DND-41 (cell line): Measurements from ENCODE around the gene APOF.

ENCODE experiments used
- EZH2 ChIP-seq: IDR thresholded peaks from 3 replicates; pipeline ENCODE4 v1.6.1; 2012; ENCODE audit warnings: borderline replicate concordance, low read depth, mild to moderate bottlenecking, moderate library complexity, low read length, inconsistent platforms; ENCODE audit not compliant: severe bottlenecking
- TF ChIP-seq, protein P1 (sequence below): IDR thresholded peaks from 2 replicates; pipeline ENCODE4 v1.5.1; 2012; ENCODE audit warnings: borderline replicate concordance, low read length, moderate library complexity, mild to moderate bottlenecking; ENCODE audit not compliant: poor library complexity, severe bottlenecking; ENCODE audit errors: extremely low read depth

DNA sequence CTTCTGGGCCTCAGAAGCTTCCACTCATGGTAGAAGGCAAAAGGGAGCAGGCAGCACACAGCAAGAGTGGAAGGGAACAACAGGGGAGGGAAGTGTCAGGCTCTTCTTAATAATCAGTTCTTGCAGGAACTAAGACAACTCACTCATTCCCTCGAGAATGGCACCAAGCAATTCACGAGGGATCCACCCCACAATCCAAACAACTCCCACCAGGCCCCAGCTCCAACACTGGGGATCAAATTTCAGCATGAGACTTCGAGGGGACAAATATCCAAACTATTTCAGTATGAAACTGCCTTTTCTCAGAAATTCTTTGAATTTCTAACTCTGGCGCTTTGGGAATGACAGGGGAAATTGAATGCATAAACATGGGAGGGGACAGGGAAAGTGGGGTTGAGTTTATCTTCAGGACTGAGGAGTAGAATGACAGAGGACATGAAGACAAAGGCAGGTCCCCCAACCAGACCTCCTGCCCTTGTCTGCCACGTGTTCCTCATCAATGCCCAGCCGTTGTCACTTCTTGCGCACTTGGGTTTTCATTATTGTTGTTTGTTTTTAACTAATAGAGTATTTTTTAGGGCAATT, 24.6 kb upstream of the APOF start:
- TF ChIP-seq, protein P1, sequence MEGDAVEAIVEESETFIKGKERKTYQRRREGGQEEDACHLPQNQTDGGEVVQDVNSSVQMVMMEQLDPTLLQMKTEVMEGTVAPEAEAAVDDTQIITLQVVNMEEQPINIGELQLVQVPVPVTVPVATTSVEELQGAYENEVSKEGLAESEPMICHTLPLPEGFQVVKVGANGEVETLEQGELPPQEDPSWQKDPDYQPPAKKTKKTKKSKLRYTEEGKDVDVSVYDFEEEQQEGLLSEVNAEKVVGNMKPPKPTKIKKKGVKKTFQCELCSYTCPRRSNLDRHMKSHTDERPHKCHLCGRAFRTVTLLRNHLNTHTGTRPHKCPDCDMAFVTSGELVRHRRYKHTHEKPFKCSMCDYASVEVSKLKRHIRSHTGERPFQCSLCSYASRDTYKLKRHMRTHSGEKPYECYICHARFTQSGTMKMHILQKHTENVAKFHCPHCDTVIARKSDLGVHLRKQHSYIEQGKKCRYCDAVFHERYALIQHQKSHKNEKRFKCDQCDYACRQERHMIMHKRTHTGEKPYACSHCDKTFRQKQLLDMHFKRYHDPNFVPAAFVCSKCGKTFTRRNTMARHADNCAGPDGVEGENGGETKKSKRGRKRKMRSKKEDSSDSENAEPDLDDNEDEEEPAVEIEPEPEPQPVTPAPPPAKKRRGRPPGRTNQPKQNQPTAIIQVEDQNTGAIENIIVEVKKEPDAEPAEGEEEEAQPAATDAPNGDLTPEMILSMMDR = no peak
- no peak for TF ChIP-seq EZH2
